H9 (cell line): ENCODE measurements around the gene BPIFB4. TPM values are rescaled to one million over a fixed set of nuclear protein-coding genes. Genes with fewer than 3 reads are reported as not detected.

ENCODE experiments used
- DNase-seq: peaks from one replicate; pipeline ENCODE4 v3.0.0-alpha.2; 2017
- H2AFZ ChIP-seq: one replicate; pipeline ENCODE4 v1.6.1; 2013; ENCODE audit warnings: mild to moderate bottlenecking, low read length, control low read depth, moderate library complexity
- H2AK5ac ChIP-seq: 2 replicates; pipeline ENCODE4 v1.6.1; 2013; ENCODE audit warnings: low read length, control low read depth, mixed read lengths; ENCODE audit not compliant: insufficient read length
- H2BK120ac ChIP-seq: one replicate; pipeline ENCODE4 v1.6.1; 2013; ENCODE audit warnings: low read depth, mild to moderate bottlenecking, low read length, control low read depth, inconsistent platforms; ENCODE audit not compliant: poor library complexity, severe bottlenecking
- H2BK12ac ChIP-seq: 2 replicates; pipeline ENCODE4 v1.6.1; 2013; ENCODE audit warnings: low read length, control low read depth, mixed read lengths, low read depth; ENCODE audit not compliant: insufficient read length
- H2BK15ac ChIP-seq: 2 replicates; pipeline ENCODE4 v1.6.1; 2013; ENCODE audit warnings: low read depth, low read length, control low read depth
- H2BK20ac ChIP-seq: one replicate; pipeline ENCODE4 v1.6.1; 2013; ENCODE audit warnings: low read depth, mild to moderate bottlenecking, low read length, control low read depth, inconsistent platforms; ENCODE audit not compliant: poor library complexity, severe bottlenecking
- H2BK5ac ChIP-seq: 2 replicates; pipeline ENCODE4 v1.6.1; 2013; ENCODE audit warnings: low read length, control low read depth, mixed read lengths; ENCODE audit not compliant: insufficient read length
- H3K14ac ChIP-seq: 2 replicates; pipeline ENCODE4 v1.6.1; 2013; ENCODE audit warnings: low read length, control low read depth; ENCODE audit not compliant: insufficient read depth
- H3K18ac ChIP-seq: 2 replicates; pipeline ENCODE4 v1.6.1; 2013; ENCODE audit warnings: low read depth, mild to moderate bottlenecking, mixed read lengths, low read length, control low read depth; ENCODE audit not compliant: insufficient read length
- H3K23ac ChIP-seq: 2 replicates; pipeline ENCODE4 v1.6.1; 2013; ENCODE audit warnings: low read length, control low read depth, mixed read lengths, low read depth; ENCODE audit not compliant: insufficient read length
- H3K23me2 ChIP-seq: 2 replicates; pipeline ENCODE4 v1.6.1; 2013; ENCODE audit warnings: low read depth, mild to moderate bottlenecking, mixed read lengths, low read length, control low read depth; ENCODE audit not compliant: insufficient read length, poor library complexity, severe bottlenecking
- H3K27ac ChIP-seq: 2 replicates; pipeline ENCODE4 v1.5.1; 2013; ENCODE audit warnings: low read length, control low read depth, mixed read lengths, low read depth; ENCODE audit not compliant: insufficient read length
- H3K27me3 ChIP-seq: 2 replicates; pipeline ENCODE4 v1.6.1; 2013; ENCODE audit warnings: low read length, control low read depth, inconsistent platforms; ENCODE audit not compliant: insufficient read depth
- H3K4ac ChIP-seq: 2 replicates; pipeline ENCODE4 v1.6.1; 2013; ENCODE audit warnings: low read depth, mild to moderate bottlenecking, control low read depth, inconsistent platforms, low read length, moderate library complexity
- H3K4me1 ChIP-seq: 2 replicates; pipeline ENCODE4 v1.6.1; 2013; ENCODE audit warnings: low read length, control low read depth, inconsistent platforms; ENCODE audit not compliant: insufficient read depth
- H3K4me2 ChIP-seq: 2 replicates; pipeline ENCODE4 v1.6.1; 2013; ENCODE audit warnings: low read length, control low read depth, mixed read lengths; ENCODE audit not compliant: insufficient read length, insufficient read depth
- H3K56ac ChIP-seq: 2 replicates; pipeline ENCODE4 v1.6.1; 2013; ENCODE audit warnings: low read depth, mild to moderate bottlenecking, mixed read lengths, low read length, control low read depth; ENCODE audit not compliant: insufficient read length
- H3K79me1 ChIP-seq: 2 replicates; pipeline ENCODE4 v1.6.1; 2013; ENCODE audit warnings: low read depth, mild to moderate bottlenecking, moderate library complexity, low read length, control low read depth, inconsistent platforms; ENCODE audit not compliant: insufficient read depth, poor library complexity, severe bottlenecking
- H3K79me2 ChIP-seq: 2 replicates; pipeline ENCODE4 v1.6.1; 2013; ENCODE audit warnings: low read length, control low read depth, inconsistent platforms; ENCODE audit not compliant: insufficient read depth
- H3K9ac ChIP-seq: 2 replicates; pipeline ENCODE4 v1.6.1; 2013; ENCODE audit warnings: low read length, control low read depth, mixed read lengths; ENCODE audit not compliant: insufficient read length; ENCODE audit errors: extremely low read depth
- H3K9me3 ChIP-seq: one replicate; pipeline ENCODE4 v1.6.1; 2013; ENCODE audit warnings: low read depth, low read length, inconsistent platforms; ENCODE audit not compliant: control insufficient read depth
- H3T11ph ChIP-seq: one replicate; pipeline ENCODE4 v1.6.1; 2013; ENCODE audit warnings: mild to moderate bottlenecking, low read length, control low read depth, inconsistent platforms
- H4K20me1 ChIP-seq: one replicate; pipeline ENCODE4 v1.6.1; 2013; ENCODE audit not compliant: control insufficient read depth, insufficient read length, insufficient read depth
- H4K5ac ChIP-seq: 2 replicates; pipeline ENCODE4 v1.6.1; 2013; ENCODE audit warnings: low read depth, mild to moderate bottlenecking, mixed read lengths, low read length, control low read depth; ENCODE audit not compliant: insufficient read length
- H4K8ac ChIP-seq: replicated peaks from 2 replicates; pipeline ENCODE4 v1.6.1; 2013; ENCODE audit warnings: low read length, control low read depth, mixed read lengths, low read depth; ENCODE audit not compliant: insufficient read length
- H4K91ac ChIP-seq: 2 replicates; pipeline ENCODE4 v1.6.1; 2013; ENCODE audit warnings: low read depth, mild to moderate bottlenecking, moderate library complexity, mixed read lengths, low read length, control low read depth; ENCODE audit not compliant: insufficient read length
- H3K27ac Mint-ChIP-seq, 3 experiments: 2 replicates in 2 of 3; 3 replicates in 1 of 3; pipeline ENCODE4 v1.8.0; 2020 to 2021; ENCODE audit warnings: mixed read lengths in 3 of 3, mild to moderate bottlenecking in 1 of 3, moderate library complexity in 1 of 3
- H3K27me3 Mint-ChIP-seq: 2 replicates; pipeline ENCODE4 v1.8.0; 2021; ENCODE audit warnings: low read depth, mild to moderate bottlenecking, moderate library complexity, mixed read lengths
- H3K36me3 Mint-ChIP-seq, 3 experiments: 2 replicates in 2 of 3; 3 replicates in 1 of 3; pipeline ENCODE4 v1.8.0; 2020 to 2021; ENCODE audit warnings: low read depth in 3 of 3, mixed read lengths in 3 of 3; ENCODE audit not compliant: insufficient read depth in 1 of 3
- H3K4me1 Mint-ChIP-seq, 2 experiments: 2 replicates each; pipeline ENCODE4 v1.8.0; 2020; ENCODE audit warnings: mixed read lengths in 2 of 2
- H3K4me3 Mint-ChIP-seq, 2 experiments: 2 replicates in 1 of 2; 3 replicates in 1 of 2; pipeline ENCODE4 v1.8.0; 2020 to 2021; ENCODE audit warnings: mild to moderate bottlenecking in 2 of 2, mixed read lengths in 2 of 2, moderate library complexity in 1 of 2
- H3K9me3 Mint-ChIP-seq, 2 experiments: 2 replicates in 1 of 2; 3 replicates in 1 of 2; pipeline ENCODE4 v1.8.0; 2020; ENCODE audit warnings: mild to moderate bottlenecking in 2 of 2, mixed read lengths in 2 of 2, moderate library complexity in 1 of 2
- WGBS: extraction: QIAGEN DNeasy Blood & Tissue Kit; methylation state at CpG from one replicate; pipeline ENCODE4 v1.1.7; 2013; ENCODE audit warnings: missing lambda C conversion rate, low lambda C conversion rate, mixed read lengths; ENCODE audit not compliant: insufficient read length; ENCODE audit errors: extremely low coverage; 5-methylcytosine and 5-hydroxymethylcytosine counted together
- total RNA-seq: library from RNA; stranded (reverse); gene quantifications from 2 replicates; pipeline ENCODE4 v1.2.1, GENCODE V29; 2021
- TF ChIP-seq, protein P1 (sequence below): fragments of 200-600 bp; sonication (generic); conservative IDR thresholded peaks from 3 replicates; pipeline ENCODE4 v1.8.0; 2021; ENCODE audit warnings: antibody characterized with exemption, mild to moderate bottlenecking

BPIFB4 gene
- total RNA-seq, 1 experiment from 2014 or later: not detected

DNA sequence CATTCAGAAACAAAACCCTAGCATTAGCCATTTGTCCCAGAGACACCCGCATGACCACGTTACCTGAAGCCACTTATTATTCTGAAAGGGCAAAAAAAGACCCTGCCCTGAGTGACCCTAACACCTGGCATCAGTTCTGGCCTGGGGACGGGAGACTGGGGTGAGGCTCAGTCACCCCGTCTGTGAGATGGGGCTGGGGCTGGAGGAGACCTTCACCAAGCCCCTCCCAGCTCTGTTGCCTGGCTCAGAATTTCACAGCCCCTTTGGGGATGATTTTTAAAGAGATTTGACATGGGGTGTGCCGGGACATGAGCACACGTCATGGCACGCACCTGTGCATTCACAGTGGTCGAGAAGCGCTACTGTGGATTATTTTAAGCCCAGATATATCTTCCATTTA, 49.4 kb upstream of the BPIFB4 start:
- H2BK15ac ChIP-seq: no peak overlapping the region
- H4K8ac ChIP-seq: no peak overlapping the region
- H3K4me1 ChIP-seq: no peaks in the 10 kb centered on the region
- TF ChIP-seq, protein P1, sequence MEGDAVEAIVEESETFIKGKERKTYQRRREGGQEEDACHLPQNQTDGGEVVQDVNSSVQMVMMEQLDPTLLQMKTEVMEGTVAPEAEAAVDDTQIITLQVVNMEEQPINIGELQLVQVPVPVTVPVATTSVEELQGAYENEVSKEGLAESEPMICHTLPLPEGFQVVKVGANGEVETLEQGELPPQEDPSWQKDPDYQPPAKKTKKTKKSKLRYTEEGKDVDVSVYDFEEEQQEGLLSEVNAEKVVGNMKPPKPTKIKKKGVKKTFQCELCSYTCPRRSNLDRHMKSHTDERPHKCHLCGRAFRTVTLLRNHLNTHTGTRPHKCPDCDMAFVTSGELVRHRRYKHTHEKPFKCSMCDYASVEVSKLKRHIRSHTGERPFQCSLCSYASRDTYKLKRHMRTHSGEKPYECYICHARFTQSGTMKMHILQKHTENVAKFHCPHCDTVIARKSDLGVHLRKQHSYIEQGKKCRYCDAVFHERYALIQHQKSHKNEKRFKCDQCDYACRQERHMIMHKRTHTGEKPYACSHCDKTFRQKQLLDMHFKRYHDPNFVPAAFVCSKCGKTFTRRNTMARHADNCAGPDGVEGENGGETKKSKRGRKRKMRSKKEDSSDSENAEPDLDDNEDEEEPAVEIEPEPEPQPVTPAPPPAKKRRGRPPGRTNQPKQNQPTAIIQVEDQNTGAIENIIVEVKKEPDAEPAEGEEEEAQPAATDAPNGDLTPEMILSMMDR: no peak
- no peaks in the 10 kb centered on the region for H3K23me2 ChIP-seq
- no peak overlapping the region for H2AK5ac ChIP-seq
- no peak overlapping the region for H2BK20ac ChIP-seq
- H3T11ph ChIP-seq: no peak overlapping the region
- no peak overlapping the region for H3K18ac ChIP-seq
- H3K23ac ChIP-seq: no peak overlapping the region
- H3K4me2 ChIP-seq: no peak overlapping the region
- H3K4me3 Mint-ChIP-seq: no peak overlapping the region
- H2BK120ac ChIP-seq: no peak overlapping the region
- no peak overlapping the region for H3K27ac Mint-ChIP-seq
- no peaks in the 10 kb centered on the region for H3K36me3 Mint-ChIP-seq
- H4K91ac ChIP-seq: no peak overlapping the region
- no peak overlapping the region for H2BK5ac ChIP-seq
- no peaks in the 10 kb centered on the region for H3K79me2 ChIP-seq
- H3K27me3 Mint-ChIP-seq: peaks cover 17% of the 10 kb centered on the region
- no peak overlapping the region for H3K27ac ChIP-seq
- H3K4me1 Mint-ChIP-seq: peaks cover 0 to 2% of the 10 kb centered on the region in 2 experiments; a peak in 1 of 4 replicates
- H4K20me1 ChIP-seq: no peaks in the 10 kb centered on the region
- no peak overlapping the region for H4K5ac ChIP-seq
- no peaks in the 10 kb centered on the region for H3K27me3 ChIP-seq
- H3K9ac ChIP-seq: no peak overlapping the region
- H3K9me3 ChIP-seq: no peaks in the 10 kb centered on the region
- no peak overlapping the region for H2AFZ ChIP-seq
- WGBS: no CpG with 5 or more reads among the region's 9 CpGs
- H2BK12ac ChIP-seq: no peak overlapping the region
- no peak overlapping the region for H3K4ac ChIP-seq
- no peak overlapping the region for H3K14ac ChIP-seq
- no peak for DNase-seq
- H3K56ac ChIP-seq: no peak overlapping the region
- peaks cover 2 to 4% of the 10 kb centered on the region in 2 experiments; a peak in 2 of 5 replicates for H3K9me3 Mint-ChIP-seq
- H3K79me1 ChIP-seq: no peaks in the 10 kb centered on the region
